SW 1271 (cell line): ENCODE data around the gene EEF1B2.
"Not testable (repeated sequence)": the region's sequence is repeated elsewhere in the genome, so short reads cannot be mapped to it uniquely, and the experiment has no call there.

ENCODE experiments used
- DNase-seq, 2 experiments: peaks; one replicate each; lab custom pipeline; 2025; lab: John Stamatoyannopoulos, UW

EEF1B2 gene

DNA sequence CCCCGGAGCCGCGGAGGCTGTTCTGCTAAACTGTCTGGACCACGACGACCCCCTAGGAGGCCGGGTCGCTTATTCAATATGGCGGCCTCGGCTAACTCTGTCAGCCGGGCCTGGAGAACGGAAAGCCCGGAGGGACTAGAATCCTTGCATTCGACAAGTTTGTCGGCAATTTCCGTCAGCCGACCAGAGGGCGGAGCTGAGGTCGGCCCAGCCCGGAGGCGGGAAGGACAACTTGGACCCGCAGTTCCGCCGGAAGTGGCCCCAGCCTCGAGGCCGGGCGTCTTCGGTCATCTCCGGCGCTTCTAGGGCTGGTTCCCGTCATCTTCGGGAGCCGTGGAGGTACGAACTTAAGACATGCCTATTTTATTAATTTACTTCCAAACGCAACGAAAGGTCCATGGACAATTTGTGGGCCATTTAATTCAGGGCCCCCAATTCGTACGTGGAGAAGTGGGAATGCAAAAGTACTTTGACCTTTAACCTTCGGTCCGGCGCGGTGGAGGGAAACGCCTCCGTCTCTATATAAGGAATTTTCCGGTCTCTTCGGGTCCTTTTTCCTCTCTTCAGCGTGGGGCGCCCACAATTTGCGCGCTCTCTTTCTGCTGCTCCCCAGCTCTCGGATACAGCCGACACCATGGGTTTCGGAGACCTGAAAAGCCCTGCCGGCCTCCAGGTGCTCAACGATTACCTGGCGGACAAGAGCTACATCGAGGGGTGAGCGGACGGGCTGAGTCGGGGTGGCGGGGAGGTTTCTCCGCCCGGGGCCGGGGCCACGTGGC lies at the start of gene EEF1B2, which contains the start of gene NDUFS1:
Gene EEF1B2 (plus strand): TSS at position 550 of the 779 bp plus-strand sequence. CDS start 85 bp downstream, at position 635.
Gene NDUFS1 (minus strand): TSS at position 99 of the 779 bp plus-strand sequence. CDS start 5,766 bp downstream, outside the sequence.
- DNase-seq = peak; percentile 86 to 95

DNA sequence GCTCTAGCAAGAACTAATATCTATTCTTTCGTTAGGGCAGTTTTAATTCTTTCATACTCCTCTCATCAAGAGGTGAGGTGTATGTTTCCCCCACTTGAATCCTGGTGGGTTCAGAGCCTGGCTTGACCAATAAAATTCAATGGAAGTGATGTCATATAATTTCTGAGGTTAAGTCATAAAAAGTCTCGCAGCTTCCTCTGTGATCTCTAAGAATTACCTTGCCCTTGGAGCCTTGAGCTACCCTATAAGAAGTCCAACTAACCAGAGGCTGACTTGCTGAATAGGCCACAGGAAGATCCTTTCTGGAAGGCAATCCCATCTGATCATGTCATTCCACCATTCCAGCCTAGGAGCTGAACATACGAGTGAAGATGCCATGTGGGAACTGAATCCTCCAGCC lies 47.6 kb upstream of the EEF1B2 start:
- no peak for DNase-seq

DNA sequence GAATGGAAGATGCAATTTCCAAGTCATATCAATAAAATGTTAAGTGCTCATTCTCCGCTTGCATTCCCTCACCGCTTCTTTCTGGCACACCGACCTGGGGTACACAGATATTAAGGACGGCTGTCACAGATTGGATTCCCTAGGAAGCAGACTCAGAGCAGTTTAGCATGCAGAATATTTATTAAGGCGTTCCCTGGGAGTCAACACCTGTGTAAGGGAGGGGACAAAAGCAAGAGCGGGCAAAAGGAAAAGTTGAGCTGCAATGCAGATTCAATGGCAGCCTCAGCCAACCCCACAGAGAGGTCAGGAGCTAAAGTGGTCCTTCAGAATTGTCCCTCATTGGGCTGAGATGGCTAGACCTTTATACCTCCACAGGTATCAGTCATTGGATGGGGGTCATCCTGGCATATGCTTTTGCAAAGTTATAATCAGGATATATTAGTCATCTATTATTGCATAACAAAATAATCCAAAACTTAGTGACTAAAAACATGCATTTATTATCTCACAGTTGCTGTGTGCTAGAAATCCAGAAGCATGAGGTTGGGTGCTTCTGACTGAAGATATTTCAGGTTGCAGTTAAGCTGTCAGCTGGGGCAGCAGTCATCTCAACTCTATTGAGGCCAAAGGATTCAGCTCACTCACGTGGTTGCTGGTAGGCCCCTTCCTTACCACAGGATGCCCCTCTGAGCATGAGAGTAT lies 46.7 kb upstream of the EEF1B2 start:
- no peak for DNase-seq

DNA sequence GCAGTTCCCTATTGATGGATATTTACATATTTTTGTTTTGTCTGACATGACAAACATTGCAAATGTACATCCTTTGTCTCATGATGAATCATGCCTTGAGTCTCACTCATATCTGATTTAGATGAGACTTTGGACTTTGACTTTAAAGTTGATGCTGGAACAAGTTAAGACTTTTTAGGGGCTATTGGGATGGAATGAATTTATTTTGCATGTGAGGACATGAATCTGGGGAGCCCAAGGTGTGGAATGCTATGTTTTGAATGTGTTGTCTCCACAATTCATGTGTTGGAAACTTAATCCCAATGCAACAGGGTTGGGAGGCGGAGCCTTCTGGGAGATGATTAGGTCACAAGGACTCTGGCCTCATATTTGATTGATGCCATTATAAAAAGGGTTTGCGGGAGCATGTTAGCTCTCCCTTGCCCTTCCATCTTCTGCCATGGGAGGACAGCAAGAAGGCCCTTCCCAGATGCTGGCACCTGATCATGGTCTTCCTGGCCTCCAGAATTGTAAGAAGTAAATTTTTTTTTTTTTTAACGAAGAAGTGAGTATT lies 44.6 kb upstream of the EEF1B2 start:
- no peak for DNase-seq

DNA sequence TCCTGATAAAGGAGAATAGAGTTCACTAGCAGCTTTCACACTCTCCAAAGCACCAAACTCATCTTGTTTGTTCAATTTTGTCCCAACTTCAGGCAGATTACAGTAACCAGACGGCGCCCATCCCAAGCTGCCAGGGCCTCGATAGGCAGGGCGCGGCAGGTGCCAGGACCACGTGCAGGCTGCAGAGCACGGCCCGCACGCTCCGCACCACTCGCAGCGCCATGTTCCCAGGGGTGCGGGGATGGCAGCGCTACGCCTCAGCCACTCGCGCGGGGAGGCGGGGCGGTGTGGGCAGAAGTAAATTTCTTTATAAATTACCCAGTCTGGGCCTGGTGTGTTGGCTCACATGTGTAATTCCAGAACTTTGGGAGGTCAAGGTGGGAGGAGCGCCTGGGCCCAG lies 43.4 kb upstream of the EEF1B2 start:
- DNase-seq = no peak

DNA sequence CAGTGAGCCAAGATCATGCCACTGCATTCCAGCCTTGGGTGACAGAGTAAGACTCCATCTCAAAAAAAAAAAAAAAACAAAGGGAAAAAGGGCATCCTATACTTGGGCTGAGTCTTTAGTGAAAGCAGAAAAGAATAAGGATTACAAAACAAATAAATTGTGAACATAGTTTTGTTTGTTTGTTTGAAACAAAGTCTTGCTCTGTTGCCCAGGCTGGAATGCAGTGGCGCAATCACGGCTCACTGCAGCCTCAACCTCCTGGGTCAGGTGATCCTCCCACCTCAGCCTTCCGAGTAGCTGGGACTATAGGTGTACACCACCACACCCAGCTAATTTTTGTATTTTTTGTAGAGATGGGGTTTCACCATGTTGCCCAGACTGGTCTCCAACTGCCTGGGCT lies 37.1 kb upstream of the EEF1B2 start:
- DNase-seq = not testable (repeated sequence)

DNA sequence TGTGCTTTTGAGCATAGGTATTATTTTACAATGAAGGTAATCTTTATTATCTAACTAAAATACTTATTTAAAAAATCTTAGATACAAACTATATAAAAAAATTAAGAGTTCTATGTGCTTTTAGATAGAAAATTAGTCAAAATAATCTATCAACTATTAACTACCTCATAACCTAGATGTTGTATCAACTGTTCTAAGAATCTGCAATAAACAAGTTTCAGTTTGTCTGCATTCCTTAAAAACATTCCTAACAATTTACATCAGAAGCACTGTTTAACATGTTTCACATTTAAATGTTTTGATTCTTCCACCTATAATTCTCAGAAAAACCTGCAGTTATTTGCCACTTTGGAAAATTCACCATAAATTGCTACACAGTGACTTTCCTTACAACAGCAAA lies 33.8 kb upstream of the EEF1B2 start:
- no peak for DNase-seq

DNA sequence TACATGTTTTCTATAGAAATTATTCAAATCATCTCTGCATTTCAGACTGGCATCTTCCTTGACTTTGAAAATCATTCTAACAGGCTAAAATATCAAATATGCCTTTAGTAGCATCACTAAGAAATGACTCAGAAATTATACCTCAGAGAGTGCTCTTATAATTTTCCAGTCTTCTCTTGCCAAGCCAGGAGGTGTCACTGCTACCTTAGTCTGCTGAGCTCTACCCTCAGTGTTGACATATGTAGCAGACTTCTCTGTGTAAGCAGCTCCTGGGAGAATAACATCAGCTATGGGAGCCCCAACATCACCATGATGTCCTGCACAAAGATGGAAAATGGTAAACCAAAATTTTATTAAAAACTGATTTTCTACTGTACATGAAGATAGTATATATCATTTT lies 32.0 kb upstream of the EEF1B2 start:
- peak in 1 of 2 experiments; percentile 27 for DNase-seq

DNA sequence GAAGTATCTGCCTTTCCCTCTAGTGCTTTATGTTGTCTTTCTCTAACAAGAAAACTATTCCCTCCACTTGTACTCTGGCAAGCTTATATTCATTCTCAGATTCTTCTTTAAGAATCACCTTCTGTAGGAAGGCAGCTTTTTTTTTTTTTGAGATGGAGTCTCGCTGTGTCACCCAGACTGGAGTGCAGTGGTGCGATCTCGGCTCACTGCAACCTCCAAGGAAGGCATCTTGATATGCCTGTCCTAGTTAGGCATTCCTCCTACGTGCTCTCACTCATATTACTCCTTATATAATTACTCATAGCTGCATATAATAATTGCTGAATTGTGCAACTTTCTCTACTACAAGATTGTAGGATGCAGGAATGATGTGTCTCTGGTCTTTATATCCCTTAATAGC lies 16.2 kb upstream of the EEF1B2 start:
- DNase-seq = no peak

DNA sequence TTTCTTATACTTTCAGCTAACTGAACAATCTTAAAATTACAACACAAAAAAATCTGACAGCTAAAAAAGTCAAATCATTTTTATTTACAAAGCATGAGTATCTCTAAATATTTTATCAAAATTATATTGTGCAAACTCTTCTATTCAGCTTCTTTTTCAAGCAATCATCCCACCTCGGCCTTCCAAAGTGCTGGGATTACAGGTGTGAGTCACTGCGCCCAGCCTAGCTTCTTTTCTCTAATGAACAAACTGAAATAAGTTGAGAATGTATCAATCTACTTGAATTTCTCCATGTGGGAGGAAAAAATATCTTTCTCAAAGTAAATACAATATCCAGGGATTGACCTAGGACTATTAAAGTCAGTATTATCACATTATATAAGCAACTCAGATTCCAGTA lies 15.3 kb upstream of the EEF1B2 start:
- DNase-seq = no peak

DNA sequence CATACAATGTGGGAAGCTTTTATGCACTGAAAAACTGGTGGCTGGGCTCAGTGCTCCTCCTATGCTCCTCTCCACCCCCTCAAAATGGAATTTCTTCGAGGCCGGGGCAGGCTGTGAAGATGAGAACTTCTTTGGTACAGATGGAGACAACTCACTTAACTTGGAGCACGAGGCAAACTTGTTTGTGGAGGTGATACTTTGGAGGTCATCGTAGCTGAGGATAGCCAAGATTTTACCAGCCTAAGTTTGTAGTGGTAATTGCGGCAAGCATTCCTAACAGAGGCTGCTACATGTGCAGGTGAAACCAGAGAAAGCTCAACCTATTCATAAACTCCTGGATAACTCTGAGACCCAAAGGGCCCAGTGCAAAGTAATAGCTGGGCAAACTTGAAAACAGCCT lies 14.0 kb upstream of the EEF1B2 start:
- no peak for DNase-seq

DNA sequence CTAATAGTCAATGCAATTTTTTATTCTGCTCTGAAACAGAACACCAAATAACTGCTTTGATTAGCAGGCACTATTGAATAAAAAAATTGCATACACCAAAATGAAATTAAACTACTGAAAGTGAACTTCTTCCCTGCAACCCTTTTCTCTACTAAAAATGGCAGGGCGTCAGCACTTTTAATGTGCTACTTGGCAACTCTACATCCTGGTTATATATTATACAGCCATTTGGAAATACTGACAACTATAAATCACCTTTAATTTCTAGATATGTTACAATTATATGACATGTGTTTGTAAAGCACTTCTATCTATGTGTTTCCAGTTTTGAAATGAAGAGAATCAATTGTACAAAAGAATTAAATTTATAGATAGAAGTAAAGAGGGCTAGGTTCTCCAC lies 10.4 kb upstream of the EEF1B2 start:
- DNase-seq = no peak

DNA sequence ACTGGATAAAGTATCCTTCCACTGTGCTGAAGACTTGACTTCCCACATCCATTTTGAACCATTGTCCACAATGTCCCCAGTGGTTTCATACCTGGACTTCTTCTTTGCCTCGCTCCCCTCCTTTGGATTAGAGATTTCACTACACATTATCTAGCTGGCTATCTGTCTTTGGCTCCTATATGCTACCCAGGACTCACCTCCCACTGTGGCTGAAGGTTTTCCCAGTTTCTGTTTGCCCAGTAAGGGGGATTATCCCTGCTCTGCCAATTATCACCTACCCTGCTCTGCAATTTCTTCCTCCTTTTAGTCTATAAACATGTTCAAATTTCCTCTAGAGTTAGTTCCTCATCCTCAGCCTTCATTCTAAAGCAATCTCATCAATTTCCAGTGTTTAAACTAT lies 9.5 kb upstream of the EEF1B2 start:
- DNase-seq = no peak

DNA sequence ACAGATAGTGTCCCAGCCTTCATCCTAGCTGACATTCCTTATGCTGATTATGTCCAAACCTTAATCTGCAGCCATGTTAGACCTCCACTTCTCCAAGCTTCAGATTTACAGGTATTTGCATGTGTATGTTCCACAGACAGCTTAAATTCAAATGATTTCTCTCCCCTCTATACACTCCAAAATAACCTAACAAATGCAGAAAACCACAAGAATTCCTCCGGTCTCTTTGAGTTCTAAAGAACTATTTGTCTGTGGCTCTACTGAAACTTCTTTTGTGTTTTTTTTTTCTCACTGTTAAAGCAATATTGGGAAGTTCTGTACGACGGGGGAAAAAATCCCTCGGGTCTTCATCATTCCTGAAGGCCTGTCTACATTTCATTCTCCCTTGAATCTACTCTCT lies 9.1 kb upstream of the EEF1B2 start:
- no peak for DNase-seq

DNA sequence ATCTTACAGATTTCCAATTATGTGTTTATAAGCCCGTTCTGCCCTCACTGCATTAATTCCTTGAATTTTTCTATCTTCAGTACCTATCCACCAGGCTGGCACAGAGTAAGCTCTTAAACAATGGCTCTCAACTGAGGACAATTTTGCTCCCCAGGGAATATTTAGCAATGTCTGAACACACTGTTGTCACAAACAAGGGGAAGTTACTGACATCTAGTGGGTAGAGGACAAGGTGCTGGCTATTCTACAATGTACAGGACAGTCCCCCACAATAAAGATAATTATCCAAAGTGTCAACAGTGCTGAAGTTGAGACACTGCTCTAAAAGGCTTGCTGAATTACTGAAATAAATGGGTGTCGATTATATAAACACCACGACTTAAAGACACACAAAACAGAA lies 5.5 kb upstream of the EEF1B2 start:
- peak in 1 of 2 experiments; percentile 17 for DNase-seq

DNA sequence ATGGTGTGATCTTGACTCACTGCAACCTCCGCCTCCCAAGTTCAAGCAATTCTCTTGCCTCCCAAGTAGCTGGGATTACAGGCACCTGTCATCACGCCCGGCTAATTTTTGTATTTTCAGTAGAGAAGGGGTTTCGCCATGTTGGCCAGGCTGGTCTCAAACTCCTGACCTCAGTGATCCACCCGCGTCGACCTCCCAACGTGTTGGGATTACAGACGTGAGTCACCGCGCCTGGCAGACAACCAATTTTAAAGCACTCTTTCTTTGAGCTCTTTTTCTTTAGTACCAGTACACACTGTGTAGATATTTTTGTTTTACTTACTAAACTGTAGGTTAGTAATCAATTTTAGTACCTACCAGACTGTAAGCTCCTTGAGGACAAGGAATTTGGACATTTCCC lies 2.7 kb upstream of the EEF1B2 start:
- DNase-seq = not testable (repeated sequence)

DNA sequence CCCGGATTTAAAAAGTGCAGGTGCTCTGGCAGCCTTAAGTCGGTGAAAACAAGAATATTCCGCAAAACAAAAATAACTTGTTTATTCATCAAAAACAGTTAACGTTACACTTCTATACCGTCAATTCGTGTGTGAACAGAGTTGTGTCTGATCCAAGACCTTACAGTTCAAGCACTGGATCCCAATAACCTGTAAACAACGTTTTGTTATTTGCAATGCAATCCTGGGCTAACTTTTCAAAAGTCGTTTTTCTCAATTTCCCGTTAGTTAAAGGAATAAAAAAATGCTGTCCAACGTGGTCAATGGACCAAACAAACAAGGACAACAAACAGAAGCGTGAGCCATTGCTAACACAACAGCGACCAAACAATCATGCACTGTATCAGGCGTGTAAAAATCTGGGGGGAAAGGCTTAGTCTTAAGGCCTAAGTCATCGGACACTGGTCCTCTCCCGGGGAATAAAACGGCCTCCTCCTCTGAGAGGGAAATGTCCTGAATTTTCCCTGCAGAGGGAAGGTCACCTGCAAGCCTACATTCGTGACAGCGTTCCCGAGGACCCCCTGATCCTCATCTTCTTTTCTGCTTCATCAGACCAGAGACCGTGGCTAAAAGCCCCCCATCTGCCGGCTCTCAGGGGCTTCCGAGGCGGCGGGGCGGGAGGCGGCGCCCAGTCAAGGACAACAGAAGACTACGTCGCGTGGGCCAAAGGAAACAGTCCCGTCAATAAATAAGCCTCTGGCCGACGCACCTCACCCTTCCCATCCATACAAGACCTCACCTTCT lies 941 bp upstream of the EEF1B2 start:
- DNase-seq = no peak

DNA sequence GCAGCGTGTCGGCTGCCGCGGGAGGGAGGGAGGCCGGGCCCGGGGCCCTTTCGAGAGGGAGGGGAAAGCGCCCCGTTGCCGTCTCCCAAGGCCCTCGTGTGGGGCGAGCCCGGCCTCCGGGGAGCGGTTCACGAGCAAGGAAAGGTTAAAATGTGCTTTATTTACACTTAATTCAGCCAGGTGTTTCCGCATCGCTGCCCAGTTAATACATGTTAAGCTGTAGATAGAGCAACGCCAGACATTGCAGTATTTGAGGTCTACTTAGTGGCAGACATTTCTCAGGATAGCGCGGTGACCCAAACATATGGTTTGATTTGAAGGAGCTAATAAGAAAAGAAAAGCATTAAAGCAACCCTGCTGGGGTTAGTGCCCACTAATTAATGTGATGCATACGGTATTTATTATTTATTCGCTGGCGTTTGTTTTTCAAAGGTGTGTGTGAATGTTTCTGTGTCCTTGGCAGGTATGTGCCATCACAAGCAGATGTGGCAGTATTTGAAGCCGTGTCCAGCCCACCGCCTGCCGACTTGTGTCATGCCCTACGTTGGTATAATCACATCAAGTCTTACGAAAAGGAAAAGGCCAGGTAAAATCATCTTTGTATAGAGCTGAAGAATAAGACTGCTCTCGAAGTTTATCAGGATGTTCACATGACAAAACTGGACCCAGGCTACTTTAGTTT lies 571 bp downstream of the EEF1B2 start:
- no peak for DNase-seq

DNA sequence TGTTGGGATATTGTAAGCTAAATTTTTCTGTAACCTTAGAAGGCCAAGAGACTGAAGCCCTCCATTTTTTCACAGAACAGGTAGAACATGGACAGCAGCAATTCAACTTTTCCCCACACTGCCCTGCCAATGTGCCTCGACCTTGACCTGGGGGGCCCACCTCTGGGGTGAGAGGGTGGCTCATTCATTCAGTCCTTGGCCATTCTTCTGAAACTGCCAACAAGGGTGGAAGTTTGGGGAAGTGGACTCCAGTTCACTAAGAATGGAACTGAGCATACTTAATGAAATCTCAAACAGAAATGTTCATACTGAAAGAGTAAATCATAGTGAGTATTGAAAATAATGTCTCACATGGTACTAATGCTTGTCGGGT lies 1.1 kb downstream of the EEF1B2 start:
- no peak for DNase-seq

DNA sequence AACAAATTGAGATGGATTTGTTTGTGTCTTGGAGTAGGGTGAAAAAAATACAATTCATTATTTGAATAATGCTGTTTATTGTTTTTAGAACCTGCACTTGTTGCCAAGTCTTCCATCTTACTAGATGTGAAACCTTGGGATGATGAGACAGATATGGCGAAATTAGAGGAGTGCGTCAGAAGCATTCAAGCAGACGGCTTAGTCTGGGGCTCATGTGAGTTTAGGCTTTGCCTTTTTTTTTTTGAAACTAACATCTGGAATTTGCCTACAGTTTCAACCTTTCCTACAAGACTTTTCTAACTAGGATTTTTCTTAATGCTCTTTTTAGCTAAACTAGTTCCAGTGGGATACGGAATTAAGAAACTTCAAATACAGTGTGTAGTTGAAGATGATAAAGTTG lies 2.7 kb downstream of the EEF1B2 start:
- DNase-seq = not testable (repeated sequence)

DNA sequence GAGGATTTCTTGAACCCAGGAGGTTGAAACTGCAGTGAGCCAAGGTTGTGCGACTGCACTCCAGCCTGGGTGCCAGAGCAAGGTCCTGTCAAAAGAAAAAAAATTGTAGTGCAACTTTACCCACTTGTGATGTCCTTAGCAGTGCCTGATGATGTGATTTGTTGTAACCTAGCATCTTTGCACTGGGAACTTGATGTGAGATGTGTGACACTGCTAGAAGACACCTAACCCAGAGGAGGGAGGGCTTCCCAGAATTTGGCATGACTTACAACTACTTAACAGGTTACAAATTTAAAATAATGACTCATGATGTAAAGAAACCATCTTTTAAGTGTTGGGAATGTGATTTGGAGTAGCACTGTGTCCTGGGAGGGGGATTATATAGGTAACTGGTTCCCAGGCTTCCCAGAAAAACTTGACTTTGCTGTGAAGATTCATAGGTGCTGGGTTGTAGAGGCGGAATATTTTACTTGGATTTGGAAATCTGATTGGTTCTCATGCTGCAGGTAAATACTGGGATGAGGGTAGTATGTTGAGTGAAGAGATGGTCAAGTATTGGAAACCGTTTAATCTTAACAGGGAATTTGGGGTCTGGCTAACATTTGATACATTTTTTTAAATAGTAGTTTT lies 3.7 kb downstream of the EEF1B2 start:
- DNase-seq = no peak
